SK-N-SH (cell line): ENCODE results near the gene ERC1. TPM values are rescaled to one million over a fixed set of nuclear protein-coding genes. Genes with fewer than 3 reads are reported as not detected.

ENCODE experiments used
- CTCF ChIA-PET: fragments of 300-600, 350-600 bp; formaldehyde crosslinking; extraction: SDS; loops from one replicate; lab custom pipeline; 2021; lab: Yijun Ruan, JAX
- POLR2A ChIA-PET: fragments of 350-600 bp; sonication (Branson Sonifier 250); formaldehyde crosslinking; extraction: SDS; loops from one replicate; lab custom pipeline; 2020; ENCODE audit warnings: antibody characterized with exemption, inconsistent platforms; lab: Yijun Ruan, JAX
- DNase-seq: peaks from one replicate; pipeline ENCODE4 v3.0.0; 2012
- H2AFZ ChIP-seq: fragments of 200-600 bp; sonication (generic); 2 replicates; pipeline ENCODE4 v1.8.1; 2016; ENCODE audit warnings: antibody characterized with exemption, mild to moderate bottlenecking, low read depth
- H3F3A ChIP-seq: fragments of 200-600 bp; sonication (generic); replicated peaks from 2 replicates; pipeline ENCODE3; 2016; ENCODE audit warnings: antibody characterized with exemption, mild to moderate bottlenecking; ENCODE audit not compliant: insufficient read depth
- H3K27ac ChIP-seq, 2 experiments: fragments of 200-500 bp in 1 of 2; fragments of 200-600 bp in 1 of 2; sonication (Bioruptor generic) in 1 of 2; sonication (generic), shearing (Covaris generic) in 1 of 2; 2 replicates each; pipeline versions ENCODE4 v1.5.1 to v1.6.1; 2014 to 2016; ENCODE audit warnings: low read depth in 2 of 2, inconsistent platforms in 1 of 2, low read length in 1 of 2, mild to moderate bottlenecking in 1 of 2, mixed read lengths in 1 of 2
- H3K27me3 ChIP-seq: fragments of 200-600 bp; sonication (generic), shearing (Covaris generic); 2 replicates; pipeline ENCODE4 v1.6.1; 2016; ENCODE audit warnings: mixed run types; ENCODE audit not compliant: insufficient read depth
- H3K36me3 ChIP-seq, 2 experiments: fragments of 200-500 bp in 1 of 2; fragments of 200-600 bp in 1 of 2; sonication (Bioruptor generic) in 1 of 2; sonication (generic) in 1 of 2; replicated peaks in 1 of 2; 2 replicates each; pipeline versions ENCODE3 to v1.5.1; 2014 to 2016; ENCODE audit warnings: low read length in 1 of 2, mild to moderate bottlenecking in 1 of 2; ENCODE audit not compliant: insufficient read depth in 2 of 2, control insufficient read depth in 1 of 2
- H3K4me1 ChIP-seq, 2 experiments: fragments of 200-500 bp in 1 of 2; fragments of 200-600 bp in 1 of 2; sonication (Bioruptor generic) in 1 of 2; sonication (generic), shearing (Covaris generic) in 1 of 2; 2 replicates each; pipeline versions ENCODE4 v1.5.1 to v1.6.1; 2014 to 2016; ENCODE audit warnings: low read depth in 1 of 2, low read length in 1 of 2, mixed run types in 1 of 2; ENCODE audit not compliant: insufficient read depth in 2 of 2, control insufficient read depth in 1 of 2
- H3K4me2 ChIP-seq: fragments of 200-600 bp; sonication (generic), shearing (Covaris generic); 2 replicates; pipeline ENCODE4 v1.6.1; 2017; ENCODE audit warnings: mixed run types
- H3K4me3 ChIP-seq, 2 experiments: fragments of 200-500 bp in 1 of 2; fragments of 200-600 bp in 1 of 2; sonication (Bioruptor generic) in 1 of 2; sonication (generic), shearing (Covaris generic) in 1 of 2; 2 replicates each; pipeline versions ENCODE4 v1.5.1 to v1.8.1; 2014 to 2016; ENCODE audit warnings: low read depth in 2 of 2, inconsistent platforms in 1 of 2, low read length in 1 of 2, mild to moderate bottlenecking in 1 of 2, mixed read lengths in 1 of 2, moderate library complexity in 1 of 2
- H3K79me2 ChIP-seq: fragments of 200-600 bp; sonication (generic); 2 replicates; pipeline ENCODE4 v1.8.1; 2017; ENCODE audit warnings: mild to moderate bottlenecking; ENCODE audit not compliant: insufficient read depth
- H3K9ac ChIP-seq: fragments of 200-600 bp; sonication (generic); 2 replicates; pipeline ENCODE4 v1.6.1; 2017; ENCODE audit warnings: mixed run types
- H3K9me2 ChIP-seq: fragments of 200-600 bp; sonication (generic); 2 replicates; pipeline ENCODE4 v1.6.1; 2017; ENCODE audit warnings: mixed run types
- H3K9me3 ChIP-seq: fragments of 200-600 bp; sonication (generic); 2 replicates; pipeline ENCODE4 v1.6.1; 2017; ENCODE audit warnings: mixed run types, mild to moderate bottlenecking, moderate library complexity
- H4K20me1 ChIP-seq: fragments of 200-600 bp; sonication (generic); 2 replicates; pipeline ENCODE4 v1.6.1; 2017; ENCODE audit warnings: mild to moderate bottlenecking, mixed run types; ENCODE audit not compliant: insufficient read depth
- CHD2 ChIP-seq: fragments of 150-350 bp; IDR thresholded peaks from 2 replicates; pipeline ENCODE4 v1.6.1; 2018; ENCODE audit warnings: low read length; ENCODE audit not compliant: partially characterized antibody
- CTCF ChIP-seq: fragments of 200-600 bp; sonication (generic); IDR thresholded peaks from 2 replicates; pipeline ENCODE4 v1.6.1; 2017; ENCODE audit warnings: antibody characterized with exemption, mild to moderate bottlenecking, moderate library complexity
- EP300 ChIP-seq, 2 experiments: IDR thresholded peaks; 2 replicates each; pipeline versions ENCODE4 v1.4.0 to v1.6.1; 2012; ENCODE audit warnings: borderline replicate concordance in 1 of 2, low read depth in 1 of 2, low read length in 1 of 2
- FOSL2 ChIP-seq: IDR thresholded peaks from 2 replicates; pipeline ENCODE4 v1.4.0; 2012; ENCODE audit warnings: low read depth, mild to moderate bottlenecking, moderate library complexity, borderline replicate concordance
- GABPA ChIP-seq: IDR thresholded peaks from 2 replicates; pipeline ENCODE4 v1.4.0; 2012; ENCODE audit warnings: low read depth, mild to moderate bottlenecking
- GATA2 ChIP-seq: sonication (generic); formaldehyde crosslinking; IDR thresholded peaks from 2 replicates; pipeline ENCODE4 v1.5.0; 2020; ENCODE audit warnings: mild to moderate bottlenecking, missing genetic modification reagents
- IRF3 ChIP-seq: fragments of 150-350 bp; IDR thresholded peaks from 2 replicates; pipeline ENCODE4 v1.6.1; 2016; ENCODE audit warnings: mild to moderate bottlenecking, low read depth, low read length
- MAX ChIP-seq: IDR thresholded peaks from 2 replicates; pipeline ENCODE4 v1.4.0; 2012; ENCODE audit warnings: low read depth
- MEF2A ChIP-seq: IDR thresholded peaks from 2 replicates; pipeline ENCODE4 v1.4.0; 2012; ENCODE audit warnings: low read depth, borderline replicate concordance
- MXI1 ChIP-seq: IDR thresholded peaks from 2 replicates; pipeline ENCODE4 v1.6.1; 2012; ENCODE audit warnings: mild to moderate bottlenecking, low read depth, low read length, improper control_type of control experiment
- NRF1 ChIP-seq: IDR thresholded peaks from 2 replicates; pipeline ENCODE4 v1.6.1; 2012; ENCODE audit warnings: low read depth, mild to moderate bottlenecking, low read length
- RAD21 ChIP-seq: IDR thresholded peaks from 2 replicates; pipeline ENCODE4 v1.6.1; 2012; ENCODE audit warnings: mild to moderate bottlenecking, low read length
- RCOR1 ChIP-seq: fragments of 150-350 bp; IDR thresholded peaks from 2 replicates; pipeline ENCODE4 v1.6.1; 2017; ENCODE audit warnings: antibody characterized with exemption, low read length
- RFX5 ChIP-seq: IDR thresholded peaks from 2 replicates; pipeline ENCODE4 v1.6.1; 2012; ENCODE audit warnings: mild to moderate bottlenecking, improper control_type of control experiment, low read length
- TAF1 ChIP-seq: IDR thresholded peaks from 2 replicates; pipeline ENCODE4 v1.6.1; 2012; ENCODE audit warnings: low read depth, mild to moderate bottlenecking, low read length, moderate library complexity, borderline replicate concordance
- TCF12 ChIP-seq: IDR thresholded peaks from 2 replicates; pipeline ENCODE4 v1.4.0; 2012
- TEAD4 ChIP-seq: IDR thresholded peaks from 2 replicates; pipeline ENCODE4 v1.4.0; 2012; ENCODE audit warnings: mild to moderate bottlenecking, borderline replicate concordance; ENCODE audit not compliant: insufficient read depth
- USF2 ChIP-seq: fragments of 150-350 bp; IDR thresholded peaks from 2 replicates; pipeline ENCODE4 v1.6.1; 2017; ENCODE audit warnings: antibody characterized with exemption, low read length, low read depth, borderline replicate concordance
- YY1 ChIP-seq: IDR thresholded peaks from 2 replicates; pipeline ENCODE4 v1.4.0; 2012; ENCODE audit warnings: low read depth, mild to moderate bottlenecking
- WGBS: methylation state at CpG from one replicate; pipeline ENCODE4 v1.1.6; 2017; ENCODE audit warnings: low lambda C conversion rate; 5-methylcytosine and 5-hydroxymethylcytosine counted together
- polyA plus RNA-seq, 3 experiments: library from polyadenylated mRNA; depleted of rRNA; stranded (reverse); fragments of >200 nt; gene quantifications; 2 replicates each; pipeline ENCODE4 v1.2.3, GENCODE V29; 2012

ERC1 gene
- polyA plus RNA-seq, 1 of the 3 experiments (the other 2 are of a cell fraction): 7.5 TPM

- no peak for TF ChIP-seq USF2
- no peak for TF ChIP-seq EP300 (IDR thresholded peaks at IDR 0.05; ENCODE audit: borderline replicate concordance in 1 of 2, low read depth in 1 of 2, low read length in 1 of 2)
- TF ChIP-seq TCF12: no peak
- no peak for TF ChIP-seq GABPA
- no peak overlapping the region for H3K4me3 ChIP-seq
- no peaks in the 10 kb centered on the region for H3K27me3 ChIP-seq
- no peak overlapping the region for H3K9ac ChIP-seq
- no peak overlapping the region for H3K4me2 ChIP-seq
- no peak overlapping the region for H3K27ac ChIP-seq
- ChIA-PET CTCF (interaction anchor here (0.8 to 1.5 kb wide), 2 partner anchors 12 to 74 kb away, joined by 3 to 4 read pairs; no protein-coding TSS in a partner anchor), POLR2A (no interaction called here)
- H3K4me1 ChIP-seq: peaks cover 0 to 3% of the 10 kb centered on the region in 2 experiments; a peak in 1 of 4 replicates
- WGBS: 94% methylated on average over 3 of the region's 3 CpGs
- H4K20me1 ChIP-seq: peaks cover 9% of the 10 kb centered on the region; the same call in 1 of the 2 replicates
- peaks cover 0 to 26% of the 10 kb centered on the region in 2 experiments for H3K36me3 ChIP-seq
- no peak for DNase-seq
- peaks cover 3% of the 10 kb centered on the region for H3F3A ChIP-seq
- H3K9me2 ChIP-seq: no peaks in the 10 kb centered on the region
- H3K9me3 ChIP-seq: peaks cover 10% of the 10 kb centered on the region
- peaks cover 93% of the 10 kb centered on the region for H3K79me2 ChIP-seq
- no peak overlapping the region for H2AFZ ChIP-seq
Observed at GRCh38 chr12:1065629-1066028, 74.6 kb downstream of the ERC1 start.

GRCh38 chr12:1069846-1070245 is 78.8 kb downstream of the ERC1 start:
- Histone ChIP-seq H3K9ac (no peak overlapping the region), H3F3A (peaks cover 3% of the 10 kb centered on the region), H3K4me2 (no peak overlapping the region), H4K20me1 (peaks cover 16% of the 10 kb centered on the region; the same call in 1 of the 2 replicates), H3K27me3 (no peaks in the 10 kb centered on the region), H3K4me3 (no peak overlapping the region), H3K9me2 (no peaks in the 10 kb centered on the region), H3K27ac (no peak overlapping the region), H2AFZ (no peak overlapping the region), H3K79me2 (peaks cover 85% of the 10 kb centered on the region), H3K9me3 (no peaks in the 10 kb centered on the region), H3K36me3 (peaks cover 0 to 4% of the 10 kb centered on the region in 2 experiments), H3K4me1 (peaks cover 0 to 3% of the 10 kb centered on the region in 2 experiments; a peak in 1 of 4 replicates)
- ChIA-PET POLR2A (no interaction called here), CTCF (interaction anchor here (1.4 kb wide), 1 partner anchor 23 kb away, joined by 3 read pairs; no protein-coding TSS in a partner anchor)
- DNase-seq: no peak
- TF ChIP-seq RAD21 (no peak), GATA2 (CRISPR knock-in tag) (no peak), NRF1 (no peak), MAX (no peak)
- WGBS: 92% methylated on average over 2 of the region's 2 CpGs

GRCh38 chr12:1071182-1071581 is 80.2 kb downstream of the ERC1 start:
- POLR2A ChIA-PET: no interaction called here
- WGBS: 88% methylated on average over 3 of the region's 3 CpGs
- TF ChIP-seq TCF12: no peak
- TF ChIP-seq GATA2 (CRISPR knock-in tag): no peak
- no peak for TF ChIP-seq FOSL2
- TF ChIP-seq TAF1: no peak
- TF ChIP-seq TEAD4: no peak
- TF ChIP-seq RCOR1: no peak
- TF ChIP-seq MEF2A: no peak
- no peak for TF ChIP-seq CTCF
- TF ChIP-seq CHD2: no peak
- no peak for TF ChIP-seq RFX5
- TF ChIP-seq IRF3: no peak
- TF ChIP-seq MXI1: no peak
- TF ChIP-seq YY1: no peak
- H3K9me3 ChIP-seq: no peaks in the 10 kb centered on the region
- H3K4me2 ChIP-seq: no peak overlapping the region
- no peak overlapping the region for H3K27ac ChIP-seq
- H2AFZ ChIP-seq: no peak overlapping the region
- H3K4me3 ChIP-seq: no peak overlapping the region
- CTCF ChIA-PET: interaction anchor here (1.2 kb wide), 1 partner anchor 22 kb away, joined by 6 read pairs; no protein-coding TSS in a partner anchor
- H3K9me2 ChIP-seq: no peaks in the 10 kb centered on the region
- DNase-seq: no peak
- peaks cover 83% of the 10 kb centered on the region for H3K79me2 ChIP-seq
- no peaks in the 10 kb centered on the region for H3K36me3 ChIP-seq
- no peaks in the 10 kb centered on the region for H3K27me3 ChIP-seq
- peaks cover 0 to 3% of the 10 kb centered on the region in 2 experiments; a peak in 1 of 4 replicates for H3K4me1 ChIP-seq
- H3K9ac ChIP-seq: no peak overlapping the region
- H3F3A ChIP-seq: no peaks in the 10 kb centered on the region
- H4K20me1 ChIP-seq: peaks cover 16% of the 10 kb centered on the region; the same call in 1 of the 2 replicates
